Fibroblast of peridontal ligament (primary cell): Measurements from ENCODE around the gene TUBGCP5.

Source experiments
- DNase-seq: peaks from one replicate; pipeline ENCODE4 v3.0.0-alpha.2; 2010; ENCODE audit errors: extremely low read depth

TUBGCP5 gene

DNA sequence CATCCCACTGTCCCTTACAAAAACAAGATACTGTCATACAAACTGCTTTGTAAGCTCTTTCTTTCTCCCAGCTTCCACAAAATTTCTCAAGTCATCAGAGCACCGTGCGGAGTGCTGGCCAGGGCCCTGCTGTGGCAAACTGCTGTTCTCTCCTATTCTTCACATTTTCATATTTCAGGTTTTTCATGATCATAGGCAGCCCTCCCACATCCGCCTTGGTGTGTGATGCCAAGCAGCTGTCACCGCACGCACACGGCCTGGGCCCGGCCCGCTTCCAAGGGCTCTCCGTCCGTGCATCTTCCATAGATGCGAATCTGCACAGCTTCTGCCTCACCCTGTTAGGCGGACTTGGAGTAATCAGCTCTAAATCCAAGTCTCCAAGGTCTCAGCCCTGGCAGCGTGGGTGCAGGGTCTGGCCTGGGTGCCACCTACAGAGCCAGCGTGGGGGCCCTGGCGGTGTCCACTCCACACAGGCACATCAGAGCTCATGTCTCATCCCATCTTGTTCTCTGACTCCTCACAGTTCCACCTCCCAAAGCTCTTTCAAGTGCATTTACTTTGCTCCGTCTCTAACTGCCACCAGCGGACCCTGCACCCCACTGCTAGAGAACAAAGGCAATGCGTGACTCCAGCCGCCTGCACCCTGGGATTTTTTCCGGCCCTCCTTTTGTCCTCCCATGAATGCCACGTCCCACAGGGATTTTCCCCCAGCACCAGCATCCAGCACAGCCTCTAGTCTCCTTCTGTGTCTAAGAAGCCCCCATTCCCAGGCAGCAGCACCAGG lies 86.4 kb downstream of the TUBGCP5 start:
- no peak for DNase-seq

DNA sequence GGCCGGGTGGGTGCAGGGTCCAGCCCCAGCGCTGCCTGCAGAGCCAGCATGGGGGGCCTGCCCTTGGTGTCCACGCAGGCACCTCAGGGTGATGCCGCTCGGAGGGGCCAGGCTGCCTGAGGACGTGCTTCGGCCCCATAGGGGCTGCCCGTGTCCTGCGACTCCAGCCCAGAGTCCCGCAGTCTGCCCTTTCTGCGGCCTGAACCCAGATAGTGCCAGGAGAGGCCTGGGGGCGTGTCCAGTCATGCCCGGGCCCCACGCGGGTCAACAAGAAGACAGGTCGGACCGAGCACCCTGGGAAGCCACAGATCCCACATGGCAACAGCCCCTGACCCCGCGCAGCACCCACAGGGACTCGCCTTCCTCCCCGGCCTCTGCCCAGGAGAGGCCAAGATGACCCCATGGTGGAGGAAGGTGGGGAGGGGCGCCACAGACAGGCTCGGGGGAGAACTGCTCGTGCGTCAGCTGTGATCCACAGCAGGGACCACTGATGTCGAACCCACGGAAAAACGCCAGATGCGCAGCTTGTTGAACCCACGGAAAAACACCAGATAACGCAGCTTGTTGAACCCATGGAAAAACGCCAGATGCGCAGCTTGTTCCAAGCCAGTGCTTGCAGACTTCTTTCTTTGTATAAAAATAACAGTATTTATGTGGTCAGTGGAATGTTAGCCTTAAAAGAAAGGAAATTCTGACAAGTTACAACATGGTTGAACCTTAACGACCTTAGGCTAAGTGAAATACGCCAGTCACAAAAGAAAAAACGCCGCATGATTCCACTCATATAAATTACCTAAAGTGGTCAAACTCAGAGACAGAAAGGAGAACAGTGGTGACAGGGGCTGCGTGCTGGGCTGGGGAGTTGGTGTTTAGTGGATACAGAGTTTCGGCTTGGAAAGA lies 87.7 kb downstream of the TUBGCP5 start:
- DNase-seq: no peak

DNA sequence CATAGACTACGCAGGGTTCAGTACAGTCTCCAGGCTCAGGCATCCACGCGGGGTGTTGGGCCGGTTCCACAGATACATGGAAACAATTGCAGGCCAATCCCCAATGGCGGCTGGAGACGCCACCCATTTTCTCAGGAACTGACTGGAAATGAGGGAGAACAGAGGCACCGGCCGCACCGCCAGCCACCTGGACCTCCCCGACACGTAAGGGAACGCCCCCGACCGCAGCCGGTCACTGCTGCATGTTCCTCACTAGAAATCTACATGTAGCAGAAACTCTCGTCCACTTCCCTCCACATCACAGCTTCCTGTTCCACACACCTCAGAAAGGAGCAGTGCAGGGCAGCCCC lies 88.4 kb downstream of the TUBGCP5 start:
- DNase-seq: no peak

DNA sequence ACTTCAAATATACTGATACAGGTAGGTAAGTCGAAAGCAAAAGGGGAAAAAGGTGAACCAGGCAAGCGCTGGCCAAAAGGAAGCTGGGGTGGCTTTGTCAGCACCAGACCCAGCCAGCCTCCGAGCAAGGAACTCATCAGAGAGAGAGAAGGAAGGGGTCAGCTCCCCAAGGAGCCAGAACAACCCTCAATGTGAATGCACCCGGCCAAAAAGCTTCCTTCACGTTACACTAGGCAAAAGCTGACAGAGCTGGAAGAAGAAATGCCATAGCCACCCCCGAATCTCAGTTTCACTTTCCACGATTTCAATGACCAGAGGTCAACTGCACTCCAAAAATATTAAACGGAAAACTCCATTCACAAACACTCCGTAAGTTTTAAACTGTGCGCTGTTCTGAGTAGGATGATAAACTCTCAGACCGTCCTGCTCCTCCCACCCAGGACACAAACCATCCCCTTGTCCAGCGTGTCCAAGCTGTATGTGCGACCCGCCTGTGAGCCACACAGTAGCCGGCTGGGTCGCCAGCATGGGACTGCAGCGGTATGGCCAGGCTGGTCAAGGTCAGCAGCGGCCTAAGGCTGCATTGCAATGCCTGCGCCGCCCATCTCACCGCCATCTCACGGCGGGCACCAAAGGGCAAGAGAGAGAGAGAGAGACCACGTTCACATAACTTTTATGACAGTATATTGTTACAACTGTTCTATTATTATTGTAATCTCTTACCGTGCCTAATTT lies 88.9 kb downstream of the TUBGCP5 start:
- DNase-seq: no peak
